HepG2 (cell line): ENCODE results near the gene DHTKD1. TPM values are rescaled to one million over a fixed set of nuclear protein-coding genes. Genes with fewer than 3 reads are reported as not detected.
A peak's percentile ranks its signal among the peaks of the same experiment; 100 is the strongest.

Source experiments
- FOXA3 ChIP-seq: IDR thresholded peaks from 2 replicates; pipeline ENCODE4 v1.6.1; 2016; ENCODE audit warnings: missing genetic modification reagents, missing compliant biosample characterization
- FOXJ3 ChIP-seq: sonication (generic); formaldehyde crosslinking; IDR thresholded peaks from 2 replicates; pipeline ENCODE4 v1.4.0; 2020; ENCODE audit warnings: missing genetic modification reagents, mild to moderate bottlenecking, borderline replicate concordance
- NR2C2 ChIP-seq: sonication (generic); formaldehyde crosslinking; IDR thresholded peaks from 2 replicates; pipeline ENCODE4 v1.4.0; 2020; ENCODE audit warnings: missing genetic modification reagents, mild to moderate bottlenecking, moderate library complexity, borderline replicate concordance
- ZMYM2 ChIP-seq: sonication (generic); formaldehyde crosslinking; IDR thresholded peaks from 2 replicates; pipeline ENCODE4 v1.8.0; 2022; ENCODE audit warnings: mild to moderate bottlenecking, missing genetic modification reagents
- ZNF317 ChIP-seq: sonication (generic); formaldehyde crosslinking; IDR thresholded peaks from 2 replicates; pipeline ENCODE4 v1.5.0; 2020; ENCODE audit warnings: mild to moderate bottlenecking, missing genetic modification reagents
- ZNF432 ChIP-seq: sonication (generic); formaldehyde crosslinking; IDR thresholded peaks from 2 replicates; pipeline ENCODE4 v1.5.0; 2020; ENCODE audit warnings: missing genetic modification reagents, mild to moderate bottlenecking, borderline replicate concordance
- ZNF615 ChIP-seq: sonication (generic); formaldehyde crosslinking; IDR thresholded peaks from 2 replicates; pipeline ENCODE4 v1.5.0; 2020; ENCODE audit warnings: mild to moderate bottlenecking, missing genetic modification reagents, borderline replicate concordance
- polyA plus RNA-seq, 8 experiments: library from polyadenylated mRNA; depleted of rRNA in 3 of 8; stranded (reverse) in 7 of 8; unstranded in 1 of 8; fragments of >200 nt; fragmentation: Illumina TruSeq in 4 of 8; extraction: Trizol in 4 of 8; gene quantifications; 2 replicates each; pipeline versions ENCODE4 v1.2.1 to v1.2.3, GENCODE V29; 2011 to 2016; ENCODE audit warnings: low read depth in 4 of 8, missing spikeins in 1 of 8, mixed read lengths in 1 of 8; ENCODE audit not compliant: insufficient read depth in 1 of 8
- total RNA-seq, 5 experiments: library from RNA; depleted of rRNA; stranded (reverse); fragments of >200 nt; fragmentation: Illumina TruSeq; extraction: Trizol; gene quantifications; 2 replicates each; pipeline ENCODE4 v1.2.3, GENCODE V29; 2016; ENCODE audit warnings: low read depth in 1 of 5
- TF ChIP-seq, protein P1 (sequence below): sonication (generic); formaldehyde crosslinking; IDR thresholded peaks from one replicate; pipeline ENCODE4 v1.5.1; 2020; ENCODE audit warnings: mild to moderate bottlenecking, missing genetic modification reagents; ENCODE audit errors: not compliant biosample characterization
- TF ChIP-seq, protein P2 (sequence below): sonication (generic); formaldehyde crosslinking; IDR thresholded peaks from 2 replicates; pipeline ENCODE4 v1.5.0; 2020; ENCODE audit warnings: missing genetic modification reagents
- TF ChIP-seq, protein P3 (sequence below): sonication (generic); formaldehyde crosslinking; IDR thresholded peaks from 2 replicates; pipeline ENCODE4 v1.9.0; 2021; ENCODE audit warnings: missing genetic modification reagents, borderline replicate concordance
- TF ChIP-seq, protein P4 (sequence below): sonication (generic); formaldehyde crosslinking; IDR thresholded peaks from 2 replicates; pipeline ENCODE4 v1.4.0; 2020; ENCODE audit warnings: mild to moderate bottlenecking, missing genetic modification reagents
- TF ChIP-seq, protein P5 (sequence below), 2 experiments: sonication (generic) in 1 of 2; formaldehyde crosslinking in 1 of 2; IDR thresholded peaks; 2 replicates each; pipeline versions ENCODE4 v1.4.0 to v1.6.1; 2018 to 2020; ENCODE audit warnings: missing genetic modification reagents in 2 of 2, borderline replicate concordance in 1 of 2, low read depth in 1 of 2, mild to moderate bottlenecking in 1 of 2, missing biosample characterization in 1 of 2
- TF ChIP-seq, protein P6 (sequence below): sonication (generic); formaldehyde crosslinking; IDR thresholded peaks from 2 replicates; pipeline ENCODE4 v1.4.0; 2020; ENCODE audit warnings: low read depth, mild to moderate bottlenecking, missing genetic modification reagents

Gene DHTKD1
- total and polyA plus RNA-seq, 2 of the 13 experiments (the other 11 are each of a cell fraction or from before 2014, with no cell fraction given), result 9.6 to 14.1 TPM

DNA sequence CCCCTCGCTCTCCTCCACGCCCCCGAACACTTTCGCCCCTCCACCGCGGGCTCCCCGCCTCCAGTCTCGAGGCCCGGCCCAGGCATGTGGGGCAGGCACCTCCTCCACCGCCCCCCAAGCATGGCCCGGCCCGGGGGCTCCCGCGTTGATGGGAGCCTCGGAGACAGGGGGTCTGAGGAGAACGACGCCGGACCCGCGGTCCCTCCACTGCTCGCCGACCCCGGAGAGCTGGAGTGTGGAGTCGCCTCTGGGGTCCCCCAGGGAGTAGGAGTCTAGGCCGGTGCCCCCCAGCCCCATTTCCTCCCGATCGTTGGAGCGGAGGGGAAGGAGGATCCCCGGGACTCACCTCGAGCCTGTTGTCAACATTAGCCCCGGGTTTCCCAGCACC is 26.4 kb upstream of the DHTKD1 start (continued):
- TF ChIP-seq, protein P1, sequence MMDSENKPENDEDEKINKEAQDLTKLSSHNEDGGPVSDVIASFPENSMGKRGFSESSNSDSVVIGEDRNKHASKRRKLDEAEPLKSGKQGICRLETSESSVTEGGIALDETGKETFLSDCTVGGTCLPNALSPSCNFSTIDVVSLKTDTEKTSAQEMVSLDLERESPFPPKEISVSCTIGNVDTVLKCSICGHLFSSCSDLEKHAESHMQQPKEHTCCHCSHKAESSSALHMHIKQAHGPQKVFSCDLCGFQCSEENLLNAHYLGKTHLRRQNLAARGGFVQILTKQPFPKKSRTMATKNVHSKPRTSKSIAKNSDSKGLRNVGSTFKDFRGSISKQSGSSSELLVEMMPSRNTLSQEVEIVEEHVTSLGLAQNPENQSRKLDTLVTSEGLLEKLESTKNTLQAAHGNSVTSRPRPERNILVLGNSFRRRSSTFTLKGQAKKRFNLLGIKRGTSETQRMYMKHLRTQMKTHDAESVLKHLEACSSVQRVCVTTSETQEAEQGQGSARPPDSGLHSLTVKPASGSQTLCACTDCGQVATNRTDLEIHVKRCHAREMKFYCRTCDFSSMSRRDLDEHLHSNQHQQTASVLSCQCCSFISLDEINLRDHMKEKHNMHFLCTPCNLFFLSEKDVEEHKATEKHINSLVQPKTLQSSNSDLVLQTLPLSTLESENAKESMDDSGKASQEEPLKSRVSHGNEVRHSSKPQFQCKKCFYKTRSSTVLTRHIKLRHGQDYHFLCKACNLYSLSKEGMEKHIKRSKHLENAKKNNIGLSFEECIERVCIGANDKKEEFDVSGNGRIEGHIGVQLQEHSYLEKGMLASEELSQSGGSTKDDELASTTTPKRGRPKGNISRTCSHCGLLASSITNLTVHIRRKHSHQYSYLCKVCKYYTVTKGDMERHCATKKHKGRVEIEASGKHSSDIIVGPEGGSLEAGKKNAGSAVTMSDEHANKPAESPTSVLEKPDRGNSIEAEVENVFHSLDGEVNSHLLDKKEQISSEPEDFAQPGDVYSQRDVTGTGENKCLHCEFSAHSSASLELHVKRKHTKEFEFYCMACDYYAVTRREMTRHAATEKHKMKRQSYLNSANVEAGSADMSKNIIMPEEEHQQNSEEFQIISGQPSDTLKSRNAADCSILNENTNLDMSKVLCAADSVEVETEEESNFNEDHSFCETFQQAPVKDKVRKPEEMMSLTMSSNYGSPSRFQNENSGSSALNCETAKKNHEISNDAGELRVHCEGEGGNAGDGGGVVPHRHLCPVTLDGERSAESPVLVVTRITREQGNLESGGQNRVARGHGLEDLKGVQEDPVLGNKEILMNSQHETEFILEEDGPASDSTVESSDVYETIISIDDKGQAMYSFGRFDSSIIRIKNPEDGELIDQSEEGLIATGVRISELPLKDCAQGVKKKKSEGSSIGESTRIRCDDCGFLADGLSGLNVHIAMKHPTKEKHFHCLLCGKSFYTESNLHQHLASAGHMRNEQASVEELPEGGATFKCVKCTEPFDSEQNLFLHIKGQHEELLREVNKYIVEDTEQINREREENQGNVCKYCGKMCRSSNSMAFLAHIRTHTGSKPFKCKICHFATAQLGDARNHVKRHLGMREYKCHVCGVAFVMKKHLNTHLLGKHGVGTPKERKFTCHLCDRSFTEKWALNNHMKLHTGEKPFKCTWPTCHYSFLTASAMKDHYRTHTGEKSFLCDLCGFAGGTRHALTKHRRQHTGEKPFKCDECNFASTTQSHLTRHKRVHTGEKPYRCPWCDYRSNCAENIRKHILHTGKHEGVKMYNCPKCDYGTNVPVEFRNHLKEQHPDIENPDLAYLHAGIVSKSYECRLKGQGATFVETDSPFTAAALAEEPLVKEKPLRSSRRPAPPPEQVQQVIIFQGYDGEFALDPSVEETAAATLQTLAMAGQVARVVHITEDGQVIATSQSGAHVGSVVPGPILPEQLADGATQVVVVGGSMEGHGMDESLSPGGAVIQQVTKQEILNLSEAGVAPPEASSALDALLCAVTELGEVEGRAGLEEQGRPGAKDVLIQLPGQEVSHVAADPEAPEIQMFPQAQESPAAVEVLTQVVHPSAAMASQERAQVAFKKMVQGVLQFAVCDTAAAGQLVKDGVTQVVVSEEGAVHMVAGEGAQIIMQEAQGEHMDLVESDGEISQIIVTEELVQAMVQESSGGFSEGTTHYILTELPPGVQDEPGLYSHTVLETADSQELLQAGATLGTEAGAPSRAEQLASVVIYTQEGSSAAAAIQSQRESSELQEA, result peak; percentile 58
- TF ChIP-seq ZNF317 (CRISPR knock-in tag) (no peak), FOXA3 (CRISPR knock-in tag) (no peak), FOXJ3 (CRISPR knock-in tag) (no peak), NR2C2 (CRISPR knock-in tag) (no peak), ZMYM2 (CRISPR knock-in tag) (no peak), ZNF432 (CRISPR knock-in tag) (no peak), ZNF615 (CRISPR knock-in tag) (no peak)
- TF ChIP-seq, protein P2, sequence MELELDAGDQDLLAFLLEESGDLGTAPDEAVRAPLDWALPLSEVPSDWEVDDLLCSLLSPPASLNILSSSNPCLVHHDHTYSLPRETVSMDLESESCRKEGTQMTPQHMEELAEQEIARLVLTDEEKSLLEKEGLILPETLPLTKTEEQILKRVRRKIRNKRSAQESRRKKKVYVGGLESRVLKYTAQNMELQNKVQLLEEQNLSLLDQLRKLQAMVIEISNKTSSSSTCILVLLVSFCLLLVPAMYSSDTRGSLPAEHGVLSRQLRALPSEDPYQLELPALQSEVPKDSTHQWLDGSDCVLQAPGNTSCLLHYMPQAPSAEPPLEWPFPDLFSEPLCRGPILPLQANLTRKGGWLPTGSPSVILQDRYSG, result no peak
- TF ChIP-seq, protein P3, sequence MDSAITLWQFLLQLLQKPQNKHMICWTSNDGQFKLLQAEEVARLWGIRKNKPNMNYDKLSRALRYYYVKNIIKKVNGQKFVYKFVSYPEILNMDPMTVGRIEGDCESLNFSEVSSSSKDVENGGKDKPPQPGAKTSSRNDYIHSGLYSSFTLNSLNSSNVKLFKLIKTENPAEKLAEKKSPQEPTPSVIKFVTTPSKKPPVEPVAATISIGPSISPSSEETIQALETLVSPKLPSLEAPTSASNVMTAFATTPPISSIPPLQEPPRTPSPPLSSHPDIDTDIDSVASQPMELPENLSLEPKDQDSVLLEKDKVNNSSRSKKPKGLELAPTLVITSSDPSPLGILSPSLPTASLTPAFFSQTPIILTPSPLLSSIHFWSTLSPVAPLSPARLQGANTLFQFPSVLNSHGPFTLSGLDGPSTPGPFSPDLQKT, result no peak
- TF ChIP-seq, protein P4, sequence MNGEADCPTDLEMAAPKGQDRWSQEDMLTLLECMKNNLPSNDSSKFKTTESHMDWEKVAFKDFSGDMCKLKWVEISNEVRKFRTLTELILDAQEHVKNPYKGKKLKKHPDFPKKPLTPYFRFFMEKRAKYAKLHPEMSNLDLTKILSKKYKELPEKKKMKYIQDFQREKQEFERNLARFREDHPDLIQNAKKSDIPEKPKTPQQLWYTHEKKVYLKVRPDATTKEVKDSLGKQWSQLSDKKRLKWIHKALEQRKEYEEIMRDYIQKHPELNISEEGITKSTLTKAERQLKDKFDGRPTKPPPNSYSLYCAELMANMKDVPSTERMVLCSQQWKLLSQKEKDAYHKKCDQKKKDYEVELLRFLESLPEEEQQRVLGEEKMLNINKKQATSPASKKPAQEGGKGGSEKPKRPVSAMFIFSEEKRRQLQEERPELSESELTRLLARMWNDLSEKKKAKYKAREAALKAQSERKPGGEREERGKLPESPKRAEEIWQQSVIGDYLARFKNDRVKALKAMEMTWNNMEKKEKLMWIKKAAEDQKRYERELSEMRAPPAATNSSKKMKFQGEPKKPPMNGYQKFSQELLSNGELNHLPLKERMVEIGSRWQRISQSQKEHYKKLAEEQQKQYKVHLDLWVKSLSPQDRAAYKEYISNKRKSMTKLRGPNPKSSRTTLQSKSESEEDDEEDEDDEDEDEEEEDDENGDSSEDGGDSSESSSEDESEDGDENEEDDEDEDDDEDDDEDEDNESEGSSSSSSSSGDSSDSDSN (CRISPR knock-in tag), result peak; percentile 49; the same call in 1 of the 2 replicates
- TF ChIP-seq, protein P5, sequence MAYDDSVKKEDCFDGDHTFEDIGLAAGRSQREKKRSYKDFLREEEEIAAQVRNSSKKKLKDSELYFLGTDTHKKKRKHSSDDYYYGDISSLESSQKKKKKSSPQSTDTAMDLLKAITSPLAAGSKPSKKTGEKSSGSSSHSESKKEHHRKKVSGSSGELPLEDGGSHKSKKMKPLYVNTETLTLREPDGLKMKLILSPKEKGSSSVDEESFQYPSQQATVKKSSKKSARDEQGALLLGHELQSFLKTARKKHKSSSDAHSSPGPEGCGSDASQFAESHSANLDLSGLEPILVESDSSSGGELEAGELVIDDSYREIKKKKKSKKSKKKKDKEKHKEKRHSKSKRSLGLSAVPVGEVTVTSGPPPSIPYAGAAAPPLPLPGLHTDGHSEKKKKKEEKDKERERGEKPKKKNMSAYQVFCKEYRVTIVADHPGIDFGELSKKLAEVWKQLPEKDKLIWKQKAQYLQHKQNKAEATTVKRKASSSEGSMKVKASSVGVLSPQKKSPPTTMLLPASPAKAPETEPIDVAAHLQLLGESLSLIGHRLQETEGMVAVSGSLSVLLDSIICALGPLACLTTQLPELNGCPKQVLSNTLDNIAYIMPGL (CRISPR knock-in tag; IDR thresholded peaks at IDR 0.05; ENCODE audit: borderline replicate concordance in 1 of 2, low read depth in 1 of 2), result no peak
- TF ChIP-seq, protein P6, sequence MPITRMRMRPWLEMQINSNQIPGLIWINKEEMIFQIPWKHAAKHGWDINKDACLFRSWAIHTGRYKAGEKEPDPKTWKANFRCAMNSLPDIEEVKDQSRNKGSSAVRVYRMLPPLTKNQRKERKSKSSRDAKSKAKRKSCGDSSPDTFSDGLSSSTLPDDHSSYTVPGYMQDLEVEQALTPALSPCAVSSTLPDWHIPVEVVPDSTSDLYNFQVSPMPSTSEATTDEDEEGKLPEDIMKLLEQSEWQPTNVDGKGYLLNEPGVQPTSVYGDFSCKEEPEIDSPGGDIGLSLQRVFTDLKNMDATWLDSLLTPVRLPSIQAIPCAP (CRISPR knock-in tag), result no peak
